Loucy (cell line): ENCODE results near the gene SBK3.

Source experiments
- H2AFZ ChIP-seq: fragments of 200-600 bp; sonication (generic); 2 replicates; pipeline ENCODE4 v1.6.0; 2016; ENCODE audit warnings: antibody characterized with exemption, mild to moderate bottlenecking, low read length, moderate library complexity
- H3F3A ChIP-seq: fragments of 200-600 bp; 2 replicates; pipeline ENCODE4 v1.6.0; 2016; ENCODE audit warnings: antibody characterized with exemption, low read depth, mild to moderate bottlenecking
- H3K27me3 ChIP-seq: fragments of 200-600 bp; sonication (generic); 2 replicates; pipeline ENCODE4 v1.6.1; 2014; ENCODE audit warnings: low read length, mild to moderate bottlenecking; ENCODE audit not compliant: insufficient read depth, poor library complexity, severe bottlenecking
- H3K36me3 ChIP-seq: fragments of 200-600 bp; sonication (generic); 2 replicates; pipeline ENCODE4 v1.6.1; 2016; ENCODE audit warnings: low read length; ENCODE audit not compliant: insufficient read depth
- H3K4me1 ChIP-seq: fragments of 200-600 bp; sonication (generic); 2 replicates; pipeline ENCODE4 v1.5.1; 2014; ENCODE audit warnings: low read length, mild to moderate bottlenecking; ENCODE audit not compliant: insufficient read depth, poor library complexity, severe bottlenecking
- H3K4me2 ChIP-seq: fragments of 200-600 bp; sonication (generic); 2 replicates; pipeline ENCODE4 v1.6.0; 2014; ENCODE audit warnings: antibody characterized with exemption, low read length, low read depth, mild to moderate bottlenecking; ENCODE audit not compliant: poor library complexity, severe bottlenecking
- H3K4me3 ChIP-seq: fragments of 200-600 bp; sonication (generic); 2 replicates; pipeline ENCODE4 v1.5.1; 2014; ENCODE audit warnings: low read length, mild to moderate bottlenecking, mixed read lengths; ENCODE audit not compliant: poor library complexity, severe bottlenecking
- H3K79me2 ChIP-seq: fragments of 200-600 bp; sonication (generic); 2 replicates; pipeline ENCODE4 v1.6.1; 2014; ENCODE audit warnings: low read length; ENCODE audit not compliant: insufficient read depth
- H3K9ac ChIP-seq: fragments of 200-600 bp; sonication (generic); 2 replicates; pipeline ENCODE4 v1.6.0; 2014; ENCODE audit warnings: mild to moderate bottlenecking, low read depth, low read length, moderate library complexity; ENCODE audit not compliant: poor library complexity, severe bottlenecking
- H3K9me2 ChIP-seq: fragments of 200-600 bp; sonication (generic); replicated peaks from 2 replicates; pipeline ENCODE4 v1.6.1; 2016; ENCODE audit warnings: low read depth, low read length, mixed read lengths
- H3K9me3 ChIP-seq: fragments of 200-600 bp; sonication (generic); 2 replicates; pipeline ENCODE4 v1.6.1; 2014; ENCODE audit warnings: mild to moderate bottlenecking, antibody characterized with exemption, low read length, low read depth; ENCODE audit not compliant: insufficient read depth
- H4K20me1 ChIP-seq: fragments of 200-600 bp; sonication (generic); 2 replicates; pipeline ENCODE4 v1.6.0; 2014; ENCODE audit warnings: antibody characterized with exemption, low read length, mild to moderate bottlenecking; ENCODE audit not compliant: insufficient read depth, poor library complexity, severe bottlenecking
- CTCF ChIP-seq: fragments of 200-600 bp; sonication (generic); conservative IDR thresholded peaks from 2 replicates; pipeline ENCODE4 v1.5.1; 2014; ENCODE audit warnings: mild to moderate bottlenecking, antibody characterized with exemption, low read length
- EZH2phosphoT487 ChIP-seq: fragments of 200-600 bp; IDR thresholded peaks from 2 replicates; pipeline ENCODE4 v1.6.1; 2018; ENCODE audit warnings: antibody characterized with exemption, mild to moderate bottlenecking, moderate library complexity, borderline replicate concordance

The SBK3 gene

DNA sequence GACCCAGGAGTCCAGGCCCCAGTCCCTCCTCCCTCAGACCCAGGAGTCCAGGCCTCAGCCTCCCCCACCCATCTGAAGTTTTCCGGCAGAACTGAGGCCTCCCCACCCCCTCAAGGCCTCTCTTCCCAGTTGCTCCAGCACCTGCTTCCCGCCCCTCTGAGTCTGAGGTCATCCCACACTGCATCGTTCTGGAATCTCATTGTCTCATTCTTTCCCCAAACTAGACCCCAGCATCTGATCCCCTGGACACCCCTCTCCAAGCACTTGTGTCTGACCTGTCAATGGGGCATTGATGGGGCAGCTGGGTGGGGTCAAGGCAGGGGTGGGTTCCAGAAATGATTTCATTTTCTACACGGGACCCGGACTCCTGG is 7.6 kb downstream of the SBK3 start:
- Histone ChIP-seq H3F3A (no peaks in the 10 kb centered on the region), H3K4me1 (no peaks in the 10 kb centered on the region), H3K27me3 (no peaks in the 10 kb centered on the region), H3K9ac (no peak overlapping the region), H3K79me2 (no peaks in the 10 kb centered on the region), H3K36me3 (no peaks in the 10 kb centered on the region), H2AFZ (no peak overlapping the region), H3K4me3 (no peak overlapping the region), H3K4me2 (no peak overlapping the region), H4K20me1 (no peaks in the 10 kb centered on the region), H3K9me2 (no peaks in the 10 kb centered on the region), H3K9me3 (no peaks in the 10 kb centered on the region)
- TF ChIP-seq CTCF (no peak), EZH2phosphoT487 (no peak)

DNA sequence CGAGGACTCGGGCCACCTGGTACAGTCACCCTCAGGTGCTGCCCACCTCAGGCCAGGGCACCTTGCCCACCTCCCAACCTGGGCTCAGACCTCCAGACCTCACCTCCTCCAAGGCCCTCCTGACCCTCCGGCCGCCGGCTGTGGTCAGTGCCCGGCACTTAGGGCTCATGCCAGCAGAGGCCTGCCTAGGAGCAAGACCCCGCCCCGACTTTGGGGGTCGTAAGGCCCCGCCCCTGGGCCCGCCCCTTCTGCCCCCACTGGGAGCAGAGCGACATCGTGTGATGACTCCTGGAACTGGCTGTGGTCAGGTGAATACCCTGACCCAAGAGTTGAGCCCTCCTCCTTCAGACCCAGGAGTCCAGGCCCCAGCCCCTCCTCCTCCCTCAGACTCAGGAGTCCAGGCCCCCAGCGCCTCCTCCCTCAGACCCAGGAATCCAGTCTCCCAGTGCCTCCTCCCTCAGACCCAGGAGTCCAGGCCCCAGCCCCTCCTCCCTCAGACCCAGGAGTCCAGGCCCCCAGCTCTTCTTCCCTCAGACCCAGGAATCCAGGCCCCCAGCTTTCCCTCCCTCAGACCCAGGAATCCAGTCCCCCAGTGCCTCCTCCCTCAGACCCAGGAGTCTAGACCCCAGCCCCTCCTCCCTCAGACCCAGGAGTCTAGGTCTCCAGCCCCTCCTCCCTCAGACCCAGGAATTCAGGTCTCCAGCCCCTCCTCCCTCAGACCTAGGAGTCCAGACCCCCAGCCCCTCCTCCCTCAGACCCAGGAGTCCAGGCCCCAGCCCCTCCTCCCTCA is 8.2 kb downstream of the SBK3 start, which contains the start of gene SBK2:
SBK2 (minus strand) TSS at position 183 of the 790 bp plus-strand sequence. CDS start 839 bp downstream, outside the sequence.
- Histone ChIP-seq H3K9ac (no peak within 1 kb of the TSS), H3K4me1 (no peaks in the 10 kb centered on the region), H3K9me3 (no peaks in the 10 kb centered on the region), H3F3A (no peaks in the 10 kb centered on the region), H4K20me1 (no peaks in the 10 kb centered on the region), H3K27me3 (no peaks in the 10 kb centered on the region), H3K4me3 (no peak within 1 kb of the TSS), H3K79me2 (no peaks in the 10 kb centered on the region), H2AFZ (no peak within 1 kb of the TSS), H3K36me3 (no peaks in the 10 kb centered on the region), H3K4me2 (no peak within 1 kb of the TSS), H3K9me2 (no peaks in the 10 kb centered on the region)
- TF ChIP-seq EZH2phosphoT487 (no peak), CTCF (no peak)

DNA sequence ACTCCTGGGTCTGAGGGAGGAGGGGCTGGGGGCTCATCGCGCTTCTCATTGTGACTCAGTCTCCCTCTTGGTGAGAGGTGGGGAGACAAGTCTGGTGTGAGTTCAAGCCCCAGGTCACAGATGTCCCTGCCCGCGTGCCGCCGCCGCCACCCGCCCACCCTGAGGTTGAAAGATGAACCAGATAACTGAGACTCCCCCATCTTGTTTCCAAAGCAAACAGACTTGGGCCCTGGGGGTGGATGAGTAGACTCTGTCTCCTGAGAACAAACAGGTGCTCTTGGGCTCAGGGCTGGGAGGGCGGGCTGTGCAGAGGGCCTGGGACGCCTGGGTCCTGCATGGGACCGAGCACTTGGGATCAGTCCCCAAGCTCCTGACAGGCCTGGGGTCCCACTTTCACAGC is 9.0 kb downstream of the SBK3 start:
- Histone ChIP-seq H2AFZ (no peak overlapping the region), H3K27me3 (no peaks in the 10 kb centered on the region), H3K4me1 (no peaks in the 10 kb centered on the region), H3K9me3 (no peaks in the 10 kb centered on the region), H4K20me1 (no peaks in the 10 kb centered on the region), H3K36me3 (no peaks in the 10 kb centered on the region), H3K79me2 (no peaks in the 10 kb centered on the region), H3K9ac (no peak overlapping the region), H3K9me2 (no peaks in the 10 kb centered on the region), H3K4me2 (no peak overlapping the region), H3K4me3 (no peak overlapping the region), H3F3A (no peaks in the 10 kb centered on the region)
- TF ChIP-seq CTCF (no peak), EZH2phosphoT487 (no peak)
